SK-N-SH (cell line): ENCODE results near the gene CREBRF. TPM values are rescaled to one million over a fixed set of nuclear protein-coding genes. Genes with fewer than 3 reads are reported as not detected.

Experiments used
- CTCF ChIA-PET: fragments of 300-600, 350-600 bp; formaldehyde crosslinking; extraction: SDS; loops from one replicate; lab custom pipeline; 2021; lab: Yijun Ruan, JAX
- POLR2A ChIA-PET: fragments of 350-600 bp; sonication (Branson Sonifier 250); formaldehyde crosslinking; extraction: SDS; loops from one replicate; lab custom pipeline; 2020; ENCODE audit warnings: antibody characterized with exemption, inconsistent platforms; lab: Yijun Ruan, JAX
- DNase-seq: peaks from one replicate; pipeline ENCODE4 v3.0.0; 2012
- H2AFZ ChIP-seq: fragments of 200-600 bp; sonication (generic); 2 replicates; pipeline ENCODE4 v1.8.1; 2016; ENCODE audit warnings: antibody characterized with exemption, mild to moderate bottlenecking, low read depth
- H3F3A ChIP-seq: fragments of 200-600 bp; sonication (generic); replicated peaks from 2 replicates; pipeline ENCODE3; 2016; ENCODE audit warnings: antibody characterized with exemption, mild to moderate bottlenecking; ENCODE audit not compliant: insufficient read depth
- H3K27ac ChIP-seq, 2 experiments: fragments of 200-500 bp in 1 of 2; fragments of 200-600 bp in 1 of 2; sonication (Bioruptor generic) in 1 of 2; sonication (generic), shearing (Covaris generic) in 1 of 2; 2 replicates each; pipeline versions ENCODE4 v1.5.1 to v1.6.1; 2014 to 2016; ENCODE audit warnings: low read depth in 2 of 2, inconsistent platforms in 1 of 2, low read length in 1 of 2, mild to moderate bottlenecking in 1 of 2, mixed read lengths in 1 of 2
- H3K27me3 ChIP-seq: fragments of 200-600 bp; sonication (generic), shearing (Covaris generic); 2 replicates; pipeline ENCODE4 v1.6.1; 2016; ENCODE audit warnings: mixed run types; ENCODE audit not compliant: insufficient read depth
- H3K36me3 ChIP-seq, 2 experiments: fragments of 200-500 bp in 1 of 2; fragments of 200-600 bp in 1 of 2; sonication (Bioruptor generic) in 1 of 2; sonication (generic) in 1 of 2; replicated peaks in 1 of 2; 2 replicates each; pipeline versions ENCODE3 to v1.5.1; 2014 to 2016; ENCODE audit warnings: low read length in 1 of 2, mild to moderate bottlenecking in 1 of 2; ENCODE audit not compliant: insufficient read depth in 2 of 2, control insufficient read depth in 1 of 2
- H3K4me1 ChIP-seq, 2 experiments: fragments of 200-500 bp in 1 of 2; fragments of 200-600 bp in 1 of 2; sonication (Bioruptor generic) in 1 of 2; sonication (generic), shearing (Covaris generic) in 1 of 2; 2 replicates each; pipeline versions ENCODE4 v1.5.1 to v1.6.1; 2014 to 2016; ENCODE audit warnings: low read depth in 1 of 2, low read length in 1 of 2, mixed run types in 1 of 2; ENCODE audit not compliant: insufficient read depth in 2 of 2, control insufficient read depth in 1 of 2
- H3K4me2 ChIP-seq: fragments of 200-600 bp; sonication (generic), shearing (Covaris generic); 2 replicates; pipeline ENCODE4 v1.6.1; 2017; ENCODE audit warnings: mixed run types
- H3K4me3 ChIP-seq, 2 experiments: fragments of 200-500 bp in 1 of 2; fragments of 200-600 bp in 1 of 2; sonication (Bioruptor generic) in 1 of 2; sonication (generic), shearing (Covaris generic) in 1 of 2; 2 replicates each; pipeline versions ENCODE4 v1.5.1 to v1.8.1; 2014 to 2016; ENCODE audit warnings: low read depth in 2 of 2, inconsistent platforms in 1 of 2, low read length in 1 of 2, mild to moderate bottlenecking in 1 of 2, mixed read lengths in 1 of 2, moderate library complexity in 1 of 2
- H3K79me2 ChIP-seq: fragments of 200-600 bp; sonication (generic); 2 replicates; pipeline ENCODE4 v1.8.1; 2017; ENCODE audit warnings: mild to moderate bottlenecking; ENCODE audit not compliant: insufficient read depth
- H3K9ac ChIP-seq: fragments of 200-600 bp; sonication (generic); 2 replicates; pipeline ENCODE4 v1.6.1; 2017; ENCODE audit warnings: mixed run types
- H3K9me2 ChIP-seq: fragments of 200-600 bp; sonication (generic); 2 replicates; pipeline ENCODE4 v1.6.1; 2017; ENCODE audit warnings: mixed run types
- H3K9me3 ChIP-seq: fragments of 200-600 bp; sonication (generic); 2 replicates; pipeline ENCODE4 v1.6.1; 2017; ENCODE audit warnings: mixed run types, mild to moderate bottlenecking, moderate library complexity
- H4K20me1 ChIP-seq: fragments of 200-600 bp; sonication (generic); 2 replicates; pipeline ENCODE4 v1.6.1; 2017; ENCODE audit warnings: mild to moderate bottlenecking, mixed run types; ENCODE audit not compliant: insufficient read depth
- CHD2 ChIP-seq: fragments of 150-350 bp; IDR thresholded peaks from 2 replicates; pipeline ENCODE4 v1.6.1; 2018; ENCODE audit warnings: low read length; ENCODE audit not compliant: partially characterized antibody
- ELF1 ChIP-seq: IDR thresholded peaks from 2 replicates; pipeline ENCODE4 v1.4.0; 2012
- FOSL2 ChIP-seq: IDR thresholded peaks from 2 replicates; pipeline ENCODE4 v1.4.0; 2012; ENCODE audit warnings: low read depth, mild to moderate bottlenecking, moderate library complexity, borderline replicate concordance
- FOXJ3 ChIP-seq: sonication (generic); formaldehyde crosslinking; IDR thresholded peaks from 2 replicates; pipeline ENCODE4 v1.5.1; 2020; ENCODE audit warnings: mild to moderate bottlenecking, missing genetic modification reagents
- MAX ChIP-seq: IDR thresholded peaks from 2 replicates; pipeline ENCODE4 v1.4.0; 2012; ENCODE audit warnings: low read depth
- MEF2A ChIP-seq: IDR thresholded peaks from 2 replicates; pipeline ENCODE4 v1.4.0; 2012; ENCODE audit warnings: low read depth, borderline replicate concordance
- NRF1 ChIP-seq: IDR thresholded peaks from 2 replicates; pipeline ENCODE4 v1.6.1; 2012; ENCODE audit warnings: low read depth, mild to moderate bottlenecking, low read length
- POLR2AphosphoS5 ChIP-seq: IDR thresholded peaks from 2 replicates; pipeline ENCODE4 v1.6.1; 2012; ENCODE audit warnings: low read depth, low read length
- RCOR1 ChIP-seq: fragments of 150-350 bp; IDR thresholded peaks from 2 replicates; pipeline ENCODE4 v1.6.1; 2017; ENCODE audit warnings: antibody characterized with exemption, low read length
- RFX5 ChIP-seq: IDR thresholded peaks from 2 replicates; pipeline ENCODE4 v1.6.1; 2012; ENCODE audit warnings: mild to moderate bottlenecking, improper control_type of control experiment, low read length
- SIN3A ChIP-seq: IDR thresholded peaks from 2 replicates; pipeline ENCODE4 v1.6.1; 2012; ENCODE audit warnings: low read depth, mild to moderate bottlenecking, low read length, moderate library complexity, borderline replicate concordance
- TCF12 ChIP-seq: IDR thresholded peaks from 2 replicates; pipeline ENCODE4 v1.4.0; 2012
- USF1 ChIP-seq: IDR thresholded peaks from 2 replicates; pipeline ENCODE4 v1.4.0; 2012; ENCODE audit warnings: low read depth, borderline replicate concordance
- YY1 ChIP-seq: IDR thresholded peaks from 2 replicates; pipeline ENCODE4 v1.4.0; 2012; ENCODE audit warnings: low read depth, mild to moderate bottlenecking
- ZBTB33 ChIP-seq: IDR thresholded peaks from 2 replicates; pipeline ENCODE4 v1.4.0; 2012; ENCODE audit warnings: low read depth, borderline replicate concordance
- WGBS: methylation state at CpG from one replicate; pipeline ENCODE4 v1.1.6; 2017; ENCODE audit warnings: low lambda C conversion rate; 5-methylcytosine and 5-hydroxymethylcytosine counted together
- polyA plus RNA-seq, 3 experiments: library from polyadenylated mRNA; depleted of rRNA; stranded (reverse); fragments of >200 nt; gene quantifications; 2 replicates each; pipeline ENCODE4 v1.2.3, GENCODE V29; 2012
- TF ChIP-seq, protein P1 (sequence below): IDR thresholded peaks from 2 replicates; pipeline ENCODE4; 2012
- TF ChIP-seq, protein P2 (sequence below): fragments of 150-350 bp; IDR thresholded peaks from 2 replicates; pipeline ENCODE4 v1.6.1; 2017; ENCODE audit warnings: antibody characterized with exemption, low read length, low read depth, borderline replicate concordance

The CREBRF gene
- polyA plus RNA-seq, 1 of the 3 experiments (the other 2 are of a cell fraction): 2.4 TPM

- POLR2A ChIA-PET: no interaction called here
- peaks cover 87% of the 10 kb centered on the region for H3K79me2 ChIP-seq
These were observed 27.3 kb upstream of the CREBRF start for GRCh38 chr5:173028811-173029327.

More at GRCh38 chr5:173028811-173029327, 27.3 kb upstream of the CREBRF start:
- Histone ChIP-seq H3K9me2 (no peaks in the 10 kb centered on the region), H4K20me1 (peaks cover 35% of the 10 kb centered on the region), H3K4me3 (no peak overlapping the region), H3K36me3 (peaks cover 0 to 7% of the 10 kb centered on the region in 2 experiments), H3K9me3 (no peaks in the 10 kb centered on the region), H3K9ac (no peak overlapping the region), H3K4me1 (peaks cover 0 to 16% of the 10 kb centered on the region in 2 experiments; a peak in 2 of 4 replicates), H3K27ac (peak overlapping the region in 1 of 2 experiments; percentile 18; a peak in 1 of 4 replicates), H3K4me2 (0 out of 2 replicates have a peak overlapping the region, but pooled peaks have one; percentile 29), H3K27me3 (no peaks in the 10 kb centered on the region), H2AFZ (no peak overlapping the region), H3F3A (peaks cover 8% of the 10 kb centered on the region)
- CTCF ChIA-PET: interaction anchor here (1.2 to 1.4 kb wide), 2 partner anchors 11 to 13 kb away, joined by 3 read pairs; no protein-coding TSS in a partner anchor
- WGBS: 83% methylated on average over 4 of the region's 4 CpGs
- TF ChIP-seq, protein P1, sequence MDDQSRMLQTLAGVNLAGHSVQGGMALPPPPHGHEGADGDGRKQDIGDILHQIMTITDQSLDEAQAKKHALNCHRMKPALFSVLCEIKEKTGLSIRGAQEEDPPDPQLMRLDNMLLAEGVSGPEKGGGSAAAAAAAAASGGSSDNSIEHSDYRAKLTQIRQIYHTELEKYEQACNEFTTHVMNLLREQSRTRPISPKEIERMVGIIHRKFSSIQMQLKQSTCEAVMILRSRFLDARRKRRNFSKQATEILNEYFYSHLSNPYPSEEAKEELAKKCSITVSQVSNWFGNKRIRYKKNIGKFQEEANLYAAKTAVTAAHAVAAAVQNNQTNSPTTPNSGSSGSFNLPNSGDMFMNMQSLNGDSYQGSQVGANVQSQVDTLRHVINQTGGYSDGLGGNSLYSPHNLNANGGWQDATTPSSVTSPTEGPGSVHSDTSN: no peak
- TF ChIP-seq TCF12: no peak
- TF ChIP-seq, protein P2, sequence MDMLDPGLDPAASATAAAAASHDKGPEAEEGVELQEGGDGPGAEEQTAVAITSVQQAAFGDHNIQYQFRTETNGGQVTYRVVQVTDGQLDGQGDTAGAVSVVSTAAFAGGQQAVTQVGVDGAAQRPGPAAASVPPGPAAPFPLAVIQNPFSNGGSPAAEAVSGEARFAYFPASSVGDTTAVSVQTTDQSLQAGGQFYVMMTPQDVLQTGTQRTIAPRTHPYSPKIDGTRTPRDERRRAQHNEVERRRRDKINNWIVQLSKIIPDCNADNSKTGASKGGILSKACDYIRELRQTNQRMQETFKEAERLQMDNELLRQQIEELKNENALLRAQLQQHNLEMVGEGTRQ: no peak
- TF ChIP-seq NRF1: no peak
- no peak for TF ChIP-seq RCOR1
- TF ChIP-seq CHD2: no peak
- TF ChIP-seq USF1: no peak
- TF ChIP-seq RFX5: no peak
- TF ChIP-seq YY1: no peak
- no peak for TF ChIP-seq FOXJ3 (CRISPR knock-in tag)
- no peak for TF ChIP-seq ELF1
- TF ChIP-seq FOSL2: no peak
- no peak for TF ChIP-seq SIN3A
- no peak for TF ChIP-seq ZBTB33
- TF ChIP-seq MAX: no peak
- no peak for TF ChIP-seq MEF2A
- no peak for TF ChIP-seq POLR2AphosphoS5
- no peak for DNase-seq
